Stomach (tissue), 4 donors: ENCODE measurements around the gene ZCCHC14.

ENCODE experiments used
- CTCF ChIP-seq, 7 experiments: fragments of 450-650 bp in 4 of 7; fragments of 200-600 bp in 3 of 7; sonication (generic) in 3 of 7; IDR thresholded peaks; one replicate each; pipeline ENCODE4 v1.5.1; 2016 to 2019; ENCODE audit warnings: antibody characterized with exemption in 7 of 7, control low read depth in 2 of 7, mild to moderate bottlenecking in 1 of 7
- POLR2A ChIP-seq, 4 donors: fragments of 450-650 bp; IDR thresholded peaks; one replicate each; pipeline ENCODE4 v1.6.1; 2016; ENCODE audit warnings: antibody characterized with exemption in 4 of 4, control low read depth in 2 of 4, mild to moderate bottlenecking in 1 of 4, moderate library complexity in 1 of 4
- POLR2AphosphoS5 ChIP-seq, 3 donors: sonication (generic); formaldehyde crosslinking; IDR thresholded peaks; one replicate each; pipeline ENCODE4 v1.6.1; 2016; ENCODE audit warnings: antibody characterized with exemption in 3 of 3

GRCh38 chr16:87438611-87438985 is 54.2 kb downstream of the ZCCHC14 start:
- TF ChIP-seq CTCF (IDR thresholded peaks at IDR 0.05) (no peak), POLR2A (IDR thresholded peaks at IDR 0.05) (no peak), POLR2AphosphoS5 (IDR thresholded peaks at IDR 0.05) (no peak)
